Subcutaneous adipose tissue (tissue), 4 donors: ENCODE data around the gene MUSK. TPM values are rescaled to one million over a fixed set of nuclear protein-coding genes. Genes with fewer than 3 reads are reported as not detected.

ENCODE experiments used
- CTCF ChIP-seq: fragments of 450-650 bp; IDR thresholded peaks from one replicate; pipeline ENCODE4 v1.5.1; 2016; ENCODE audit warnings: low read depth, mild to moderate bottlenecking, control low read depth, antibody characterized with exemption, moderate library complexity
- total RNA-seq, 4 donors: library from RNA; depleted of rRNA; stranded (reverse); fragments of >200 nt; gene quantifications; one replicate each; pipeline ENCODE4 v1.1.0, GENCODE V29; 2016

MUSK gene
- total RNA-seq, 4 donors from 2014 or later = 0.22 TPM; not detected in 3

- TF ChIP-seq CTCF = no peak
Measured at GRCh38 chr9:110659891-110660541, 8.6 kb upstream of the MUSK start.

GRCh38 chr9:110669433-110669832 is 842 bp downstream of the MUSK start:
- no peak for TF ChIP-seq CTCF

- TF ChIP-seq CTCF = no peak
Measured at GRCh38 chr9:110671849-110672248, 3.3 kb downstream of the MUSK start.

- no peak for TF ChIP-seq CTCF
Measured at GRCh38 chr9:110672873-110673510, 4.4 kb downstream of the MUSK start.

- TF ChIP-seq CTCF = no peak
Measured at GRCh38 chr9:110687497-110687896, 18.9 kb downstream of the MUSK start.

GRCh38 chr9:110688329-110688728 is 19.7 kb downstream of the MUSK start:
- TF ChIP-seq CTCF = no peak

GRCh38 chr9:110691002-110691549 is 22.5 kb downstream of the MUSK start:
- no peak for TF ChIP-seq CTCF
